Cortex of kidney (tissue), 1 donor: ENCODE measurements around the gene ATF6B.
"Not testable (repeated sequence)": the region's sequence is repeated elsewhere in the genome, so short reads cannot be mapped to it uniquely, and the experiment has no call there.

ENCODE experiments used
- DNase-seq: peaks from one replicate; lab custom pipeline; 2025; lab: John Stamatoyannopoulos, UW

Gene ATF6B

GRCh38 chr6:32081168-32081990 lies 46.7 kb downstream of the ATF6B start:
- no peak for DNase-seq

GRCh38 chr6:32079566-32080290 lies 48.3 kb downstream of the ATF6B start:
- no peak for DNase-seq

DNA sequence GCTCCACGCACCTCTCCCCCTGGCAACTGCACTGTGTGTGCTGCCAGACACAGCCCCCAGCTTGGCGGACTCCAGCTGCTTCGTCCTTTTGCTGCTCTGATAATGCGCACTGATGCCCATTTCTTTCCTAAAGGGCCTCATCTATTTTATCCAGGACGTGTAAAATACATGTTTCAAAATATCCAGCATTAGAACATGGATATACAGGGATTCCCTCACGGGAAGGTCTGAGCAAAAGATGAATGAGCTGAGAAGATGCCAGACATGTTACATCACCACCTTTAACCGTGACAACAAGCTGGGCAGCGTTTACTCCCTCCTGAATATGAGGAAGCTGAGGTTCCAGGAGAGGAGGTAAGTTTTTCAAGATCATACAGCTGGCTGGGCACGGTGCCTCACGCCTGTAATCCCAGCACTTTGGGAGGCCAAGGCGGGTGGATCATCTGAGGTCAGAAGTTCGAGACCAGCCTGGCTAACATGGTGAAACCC lies 51.7 kb downstream of the ATF6B start:
- DNase-seq, result no peak

DNA sequence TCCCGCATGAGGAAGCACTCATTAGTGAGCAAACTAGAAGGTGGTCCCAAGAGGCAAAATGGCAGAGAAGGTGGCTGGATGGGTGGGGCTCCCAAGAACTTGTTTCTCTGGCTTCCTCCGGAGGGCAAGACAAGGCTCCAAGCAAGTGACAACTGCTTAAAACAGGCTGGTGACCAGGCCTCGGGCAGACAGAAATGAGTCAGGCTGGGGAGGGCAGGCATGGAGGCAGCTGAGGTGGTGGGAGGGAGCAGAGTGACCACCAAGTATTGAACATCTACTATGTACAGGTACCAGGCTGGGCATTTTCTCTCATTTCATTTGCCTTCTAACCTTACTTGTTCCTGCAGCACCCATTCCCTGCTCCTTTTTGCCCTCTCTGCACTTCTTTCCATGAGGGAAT lies 52.3 kb downstream of the ATF6B start:
- no peak for DNase-seq

DNA sequence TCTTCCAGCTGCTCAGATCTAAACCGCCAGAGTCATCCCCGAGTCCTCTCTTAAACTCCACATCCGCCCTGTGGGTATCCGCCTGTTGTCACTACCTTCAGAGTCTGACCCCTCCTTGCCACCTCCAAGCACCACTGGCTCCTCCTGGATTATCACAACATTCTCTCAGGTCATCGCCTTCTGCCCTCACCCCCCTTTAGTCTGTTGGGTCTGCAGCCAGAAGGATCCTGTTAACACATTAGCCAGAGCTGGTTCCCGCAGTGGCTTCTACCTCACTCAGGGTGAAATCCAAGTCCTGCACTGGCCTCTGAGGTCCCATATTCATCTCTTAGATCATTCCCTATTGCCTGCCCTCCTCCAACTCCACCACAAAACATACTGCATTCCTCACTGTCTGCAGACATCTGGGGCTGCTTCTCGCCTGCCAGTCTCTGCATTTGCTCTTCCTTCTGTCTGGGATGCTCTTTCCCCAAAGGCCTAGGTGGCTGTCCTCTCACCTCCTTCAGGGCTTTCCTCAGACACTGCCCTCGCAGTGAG lies 53.0 kb downstream of the ATF6B start:
- no peak for DNase-seq

DNA sequence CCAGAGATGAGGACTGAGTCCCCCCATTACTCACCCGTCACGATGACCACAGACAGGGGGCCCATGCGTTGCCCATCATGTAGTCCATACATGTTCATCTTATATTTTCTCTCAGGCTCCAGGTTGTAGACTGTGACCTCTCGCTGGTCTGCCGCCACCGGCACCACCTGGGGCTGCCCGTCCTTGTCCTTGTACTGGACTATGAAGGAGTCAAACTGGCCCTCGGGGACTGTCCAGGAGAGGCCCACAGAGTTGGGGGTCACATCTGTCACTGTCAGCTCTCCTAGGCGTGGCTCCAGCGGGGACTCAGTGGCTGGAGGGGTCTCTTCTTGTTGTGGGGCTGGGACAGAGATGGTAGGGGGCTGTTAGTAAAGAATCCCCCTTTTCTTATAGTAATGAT lies 54.4 kb downstream of the ATF6B start:
- DNase-seq, result no peak

DNA sequence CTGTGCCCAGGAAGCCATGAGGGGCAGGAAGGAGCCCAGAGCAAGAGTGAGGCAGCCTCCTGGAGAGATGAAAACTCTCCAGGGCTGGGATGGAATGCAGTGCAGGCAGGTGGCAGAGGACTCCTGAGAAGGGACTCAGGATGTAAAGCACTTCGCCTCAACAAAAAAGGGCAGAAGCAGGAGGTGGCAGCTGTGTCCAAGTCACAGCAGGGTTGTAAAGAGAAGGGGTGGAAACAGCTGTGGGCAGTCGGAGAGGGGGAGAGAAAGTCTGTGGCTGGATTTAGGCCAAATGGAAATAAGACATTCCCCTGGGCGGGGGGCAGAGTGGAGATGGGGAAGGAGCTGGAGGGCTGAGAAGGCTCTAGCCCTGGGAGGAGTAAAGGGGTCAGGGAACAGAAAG lies 54.9 kb downstream of the ATF6B start:
- DNase-seq, result no peak

- DNase-seq, result no peak
Observed at GRCh38 chr6:32070814-32071543, 57.1 kb downstream of the ATF6B start.

DNA sequence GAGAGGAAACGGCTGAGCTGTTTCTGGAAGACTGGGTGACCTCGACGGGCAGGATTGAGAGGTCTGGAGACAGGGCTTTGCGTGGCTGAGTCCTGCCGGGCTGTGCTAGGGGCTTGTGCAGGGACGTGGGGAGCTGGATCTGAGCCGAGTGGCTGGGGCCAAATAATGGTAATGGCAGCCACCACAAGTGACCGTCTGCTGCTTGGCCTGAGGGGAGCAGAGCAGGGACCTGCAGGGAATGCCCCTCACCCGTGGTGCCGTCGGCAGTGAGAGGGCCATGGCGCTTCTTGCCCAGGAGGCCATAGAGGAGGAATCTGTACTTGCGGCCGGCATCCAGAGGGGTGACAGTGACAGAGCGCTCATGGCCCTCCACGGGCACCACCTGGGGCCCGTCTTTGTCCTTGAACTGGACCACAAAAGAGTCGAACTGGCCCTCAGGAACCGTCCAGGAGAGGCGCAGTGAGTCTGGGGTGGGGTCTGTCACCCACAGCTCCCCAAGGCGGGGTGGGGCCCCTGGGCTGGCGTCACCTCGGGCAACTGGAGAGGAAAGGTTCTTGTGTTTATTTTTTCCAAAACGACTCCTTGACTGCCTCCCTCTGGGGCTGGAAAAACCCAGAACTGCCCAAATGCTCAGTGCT lies 58.0 kb downstream of the ATF6B start:
- DNase-seq, result no peak

DNA sequence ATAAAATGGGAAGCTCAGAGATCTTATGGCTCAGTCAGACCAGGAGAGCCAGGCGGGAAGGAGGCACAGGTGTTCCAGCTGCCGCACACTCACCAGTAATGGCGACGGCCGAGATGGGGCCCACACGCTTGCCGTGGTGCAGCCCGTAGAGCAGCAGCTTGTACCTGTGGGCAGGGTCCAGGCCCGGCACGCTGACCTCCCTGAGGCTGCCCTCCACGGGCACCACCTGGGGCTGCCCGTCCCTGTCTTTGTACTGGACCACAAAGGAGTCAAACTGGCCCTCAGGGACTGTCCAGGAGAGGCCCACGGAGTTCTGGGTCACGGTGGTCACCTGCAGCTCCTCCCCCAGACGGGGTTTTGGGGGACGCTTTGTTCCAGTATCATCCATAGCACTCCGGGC lies 58.6 kb downstream of the ATF6B start:
- DNase-seq, result no peak

DNA sequence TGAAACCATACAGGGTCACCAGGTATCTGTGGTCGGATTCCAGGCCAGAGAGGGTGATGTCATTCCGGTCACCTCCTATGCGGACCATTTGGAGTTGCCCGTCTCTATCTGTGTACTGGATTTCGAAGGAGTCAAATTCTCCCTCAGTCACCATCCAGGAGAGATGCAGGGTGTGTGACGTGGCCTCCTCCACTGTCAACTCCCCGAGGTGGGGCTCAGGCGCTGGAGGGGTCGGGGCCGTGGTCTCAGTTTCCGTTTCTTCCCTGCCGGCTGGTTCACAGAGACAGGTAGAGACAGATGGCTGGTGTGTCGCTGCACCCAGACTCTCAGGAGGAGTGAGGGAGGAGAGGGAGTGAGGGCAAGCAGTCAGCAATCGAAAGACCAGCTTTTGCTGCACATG lies 59.2 kb downstream of the ATF6B start:
- DNase-seq, result no peak

DNA sequence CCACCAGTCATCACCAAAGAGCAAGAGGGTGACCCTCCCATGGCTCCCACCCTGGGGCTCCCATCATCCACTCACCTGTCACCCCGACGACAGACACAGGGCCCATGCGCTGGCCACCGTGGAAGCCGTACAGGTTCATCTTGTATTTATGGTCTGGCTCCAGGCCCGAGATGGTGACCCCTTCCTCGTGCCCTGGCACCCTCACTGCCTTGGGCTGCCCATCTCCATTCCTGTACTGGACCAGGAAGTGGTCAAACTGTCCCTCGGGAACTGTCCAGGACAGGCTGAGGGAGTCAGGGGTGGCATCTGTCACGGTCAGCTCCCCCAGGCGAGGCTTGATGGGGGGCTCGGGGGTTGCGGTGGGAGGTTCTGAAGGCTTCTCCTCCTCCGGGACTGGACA lies 59.7 kb downstream of the ATF6B start:
- not testable (repeated sequence) for DNase-seq

DNA sequence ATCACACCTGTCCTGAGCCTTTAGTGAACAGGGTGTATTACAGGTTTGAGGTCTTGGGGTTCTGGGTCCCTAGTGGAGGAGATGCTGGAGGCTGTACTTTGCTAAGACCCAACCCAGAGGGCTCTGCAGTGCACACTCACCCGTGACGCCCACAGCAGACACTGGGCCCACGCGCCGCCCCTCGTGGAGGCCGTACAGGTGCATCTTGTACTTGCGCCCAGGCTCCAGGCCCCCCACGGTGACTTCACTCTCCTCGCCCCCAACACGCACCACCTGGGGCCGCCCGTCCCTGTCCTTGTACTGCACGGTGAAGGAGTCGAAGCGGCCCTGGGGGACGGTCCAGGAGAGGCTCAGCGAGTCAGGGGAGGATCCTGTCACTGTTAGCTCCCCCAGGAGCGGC lies 60.5 kb downstream of the ATF6B start:
- not testable (repeated sequence) for DNase-seq
